PFSK-1 (cell line): ENCODE data around the gene GPRC6A.

Experiments used
- FOXP2 ChIP-seq: optimal IDR thresholded peaks from 2 replicates; pipeline ENCODE3; 2011; ENCODE audit warnings: borderline replicate concordance, control low read depth, inconsistent platforms; ENCODE audit not compliant: insufficient read depth; ENCODE audit errors: extremely low read length, extremely low read depth
- POLR2AphosphoS5 ChIP-seq: IDR thresholded peaks from 2 replicates; pipeline ENCODE4 v1.6.1; 2012; ENCODE audit warnings: low read depth, mild to moderate bottlenecking, control low read depth, low read length, moderate library complexity
- TAF1 ChIP-seq: IDR thresholded peaks from 2 replicates; pipeline ENCODE4 v1.6.1; 2012; ENCODE audit warnings: low read length, control low read depth, borderline replicate concordance; ENCODE audit not compliant: insufficient read depth
- TF ChIP-seq, protein P1 (sequence below), 2 experiments: IDR thresholded peaks; 2 replicates each; pipeline versions ENCODE4 v1.6.1 to v1.8.0; 2011 to 2012; ENCODE audit warnings: low read depth in 2 of 2, low read length in 2 of 2, control low read depth in 1 of 2, inconsistent platforms in 1 of 2, mild to moderate bottlenecking in 1 of 2, moderate library complexity in 1 of 2; ENCODE audit not compliant: insufficient read depth in 1 of 2

DNA sequence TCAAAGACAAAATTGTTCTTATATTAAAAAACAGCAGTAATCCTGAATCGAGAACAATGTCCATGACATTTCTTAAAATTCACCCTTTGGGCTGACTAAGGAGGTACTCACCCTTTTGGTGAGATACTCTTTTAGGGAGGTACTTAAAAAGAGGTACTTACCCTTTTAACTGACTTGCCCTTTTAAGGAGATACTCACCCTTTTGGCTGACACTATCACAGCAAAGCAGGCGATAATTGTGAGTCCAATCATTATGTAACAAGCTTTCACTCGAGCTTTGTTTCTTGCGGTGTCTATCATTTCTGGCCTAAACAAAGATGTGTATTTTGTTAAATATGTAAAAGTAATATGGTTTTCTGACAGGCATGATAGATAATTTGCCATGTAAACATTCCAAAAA, 67.1 kb downstream of the GPRC6A start:
- TF ChIP-seq TAF1: no peak
- TF ChIP-seq, protein P1, sequence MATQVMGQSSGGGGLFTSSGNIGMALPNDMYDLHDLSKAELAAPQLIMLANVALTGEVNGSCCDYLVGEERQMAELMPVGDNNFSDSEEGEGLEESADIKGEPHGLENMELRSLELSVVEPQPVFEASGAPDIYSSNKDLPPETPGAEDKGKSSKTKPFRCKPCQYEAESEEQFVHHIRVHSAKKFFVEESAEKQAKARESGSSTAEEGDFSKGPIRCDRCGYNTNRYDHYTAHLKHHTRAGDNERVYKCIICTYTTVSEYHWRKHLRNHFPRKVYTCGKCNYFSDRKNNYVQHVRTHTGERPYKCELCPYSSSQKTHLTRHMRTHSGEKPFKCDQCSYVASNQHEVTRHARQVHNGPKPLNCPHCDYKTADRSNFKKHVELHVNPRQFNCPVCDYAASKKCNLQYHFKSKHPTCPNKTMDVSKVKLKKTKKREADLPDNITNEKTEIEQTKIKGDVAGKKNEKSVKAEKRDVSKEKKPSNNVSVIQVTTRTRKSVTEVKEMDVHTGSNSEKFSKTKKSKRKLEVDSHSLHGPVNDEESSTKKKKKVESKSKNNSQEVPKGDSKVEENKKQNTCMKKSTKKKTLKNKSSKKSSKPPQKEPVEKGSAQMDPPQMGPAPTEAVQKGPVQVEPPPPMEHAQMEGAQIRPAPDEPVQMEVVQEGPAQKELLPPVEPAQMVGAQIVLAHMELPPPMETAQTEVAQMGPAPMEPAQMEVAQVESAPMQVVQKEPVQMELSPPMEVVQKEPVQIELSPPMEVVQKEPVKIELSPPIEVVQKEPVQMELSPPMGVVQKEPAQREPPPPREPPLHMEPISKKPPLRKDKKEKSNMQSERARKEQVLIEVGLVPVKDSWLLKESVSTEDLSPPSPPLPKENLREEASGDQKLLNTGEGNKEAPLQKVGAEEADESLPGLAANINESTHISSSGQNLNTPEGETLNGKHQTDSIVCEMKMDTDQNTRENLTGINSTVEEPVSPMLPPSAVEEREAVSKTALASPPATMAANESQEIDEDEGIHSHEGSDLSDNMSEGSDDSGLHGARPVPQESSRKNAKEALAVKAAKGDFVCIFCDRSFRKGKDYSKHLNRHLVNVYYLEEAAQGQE (IDR thresholded peaks at IDR 0.05; ENCODE audit: insufficient read depth in 1 of 2, low read depth in 2 of 2, low read length in 2 of 2): no peak
- TF ChIP-seq POLR2AphosphoS5: no peak
- TF ChIP-seq FOXP2: no peak
